ENCODE measurements around the gene ADAMTS15.
"Not testable (repeated sequence)": the region's sequence is repeated elsewhere in the genome, so short reads cannot be mapped to it uniquely, and the experiment has no call there.

ADAMTS15 gene

DNA sequence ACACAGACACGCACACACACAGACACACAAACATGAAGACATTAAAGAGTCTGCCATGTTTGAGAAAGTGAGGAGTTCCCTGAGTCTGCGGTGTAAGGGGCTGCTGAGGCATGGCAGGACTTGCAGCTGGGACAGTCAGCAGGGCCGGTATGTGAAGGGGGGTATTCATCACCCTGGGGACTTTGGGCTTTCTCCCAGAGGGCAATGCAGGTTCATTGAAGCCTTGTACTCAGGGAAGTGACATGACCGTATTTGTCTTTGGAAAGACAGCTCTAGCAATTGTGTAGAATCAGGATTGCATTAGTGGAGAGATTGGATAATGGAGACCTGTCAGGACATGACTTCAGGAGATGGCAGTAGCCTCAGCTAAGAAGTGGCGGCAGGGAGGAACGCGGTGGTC is 10.6 kb upstream of the ADAMTS15 start:
- no peak for DNase-seq

DNA sequence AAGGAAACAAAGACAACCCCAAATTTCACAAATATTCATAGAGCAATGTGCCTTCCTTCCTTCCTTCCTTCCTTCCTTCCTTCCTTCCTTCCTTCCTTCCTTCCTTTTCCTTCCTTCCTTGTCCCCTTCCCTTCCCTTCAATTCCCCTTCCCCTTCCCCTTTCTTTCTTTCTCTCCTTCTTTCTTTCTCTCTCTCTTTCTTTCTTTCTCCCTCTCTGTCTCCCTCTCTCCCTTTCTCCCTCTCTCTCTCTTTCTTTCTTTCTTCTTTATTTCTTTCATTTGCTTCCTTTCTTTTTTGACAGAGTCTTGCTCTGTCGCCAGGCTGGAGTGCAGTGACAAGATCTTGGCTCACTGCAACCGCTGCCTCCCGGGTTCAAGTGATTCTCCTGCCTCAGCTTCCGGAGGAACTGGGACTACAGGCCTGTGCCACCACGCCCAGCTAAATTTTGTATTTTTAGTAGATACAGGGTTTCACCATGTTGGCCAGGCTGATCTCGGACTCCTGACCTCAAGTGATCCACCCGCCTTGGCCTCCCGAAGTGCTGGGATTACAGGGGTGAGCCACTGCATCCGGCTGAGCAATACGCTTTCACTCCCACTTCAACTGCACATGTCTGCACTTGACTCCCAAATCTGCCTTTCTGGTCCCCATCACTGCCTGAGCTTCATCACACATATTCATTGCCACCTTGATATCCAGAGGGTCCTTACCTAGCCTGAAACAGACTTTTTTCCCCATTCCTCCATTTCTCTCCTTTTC is 9.9 kb upstream of the ADAMTS15 start:
- not testable (repeated sequence) for DNase-seq

DNA sequence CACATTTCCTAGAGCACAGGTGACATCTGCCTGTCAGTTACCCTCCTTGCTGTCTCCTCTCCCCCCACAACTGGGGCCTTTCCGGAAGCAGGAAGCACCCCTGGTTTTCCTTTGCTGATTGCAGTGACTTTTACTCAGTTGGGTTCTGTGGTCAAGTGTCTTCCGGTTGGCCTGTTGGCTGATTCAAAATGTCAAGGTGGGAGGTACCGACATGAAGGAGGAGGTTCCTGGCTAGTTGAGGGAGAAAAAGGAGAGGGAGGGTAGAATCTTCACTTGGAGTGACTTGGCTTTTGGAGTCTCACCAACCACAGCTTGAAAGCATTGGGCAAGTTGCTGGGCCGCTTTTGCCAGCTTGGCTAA is 9.3 kb upstream of the ADAMTS15 start:
- no peak for DNase-seq

DNA sequence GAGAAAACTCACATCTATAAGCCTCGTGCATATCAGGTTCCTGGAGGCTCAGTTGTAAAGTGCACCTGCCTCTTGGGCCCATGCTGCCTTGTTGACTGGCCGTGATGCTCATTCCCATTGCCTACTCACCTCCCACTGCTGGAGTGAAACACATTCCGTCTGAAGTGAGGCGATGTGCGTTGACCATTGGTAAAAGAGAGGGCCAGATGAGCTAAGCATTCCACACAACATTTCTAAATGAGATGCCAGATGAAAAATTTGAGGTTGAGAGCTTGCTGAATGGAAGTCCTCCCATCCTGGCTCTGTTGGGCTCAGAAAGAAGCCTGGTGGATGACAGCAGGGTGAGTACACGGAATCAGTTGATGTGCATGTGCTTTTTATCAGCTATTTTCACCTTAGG is 8.6 kb upstream of the ADAMTS15 start:
- DNase-seq = no peak

DNA sequence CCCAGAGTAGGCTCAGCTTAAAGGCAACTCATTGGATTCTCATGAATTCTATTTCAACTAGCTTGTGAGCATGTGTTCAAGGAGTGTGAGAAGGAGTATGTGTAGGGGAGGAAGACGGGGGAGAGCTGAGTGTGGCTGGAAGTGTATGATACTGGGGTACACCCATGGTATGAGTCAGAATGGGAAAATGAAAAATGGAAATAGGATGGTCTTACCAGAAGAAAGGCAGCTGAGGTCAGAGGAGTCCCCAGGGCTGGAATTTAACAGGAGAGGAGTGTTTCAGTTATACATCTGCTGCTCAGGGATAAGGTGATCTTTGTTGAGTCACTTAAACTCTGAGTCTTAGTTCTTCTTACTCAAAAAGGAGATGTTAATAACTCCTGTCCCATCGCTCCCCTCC is 6.7 kb upstream of the ADAMTS15 start:
- DNase-seq = no peak

DNA sequence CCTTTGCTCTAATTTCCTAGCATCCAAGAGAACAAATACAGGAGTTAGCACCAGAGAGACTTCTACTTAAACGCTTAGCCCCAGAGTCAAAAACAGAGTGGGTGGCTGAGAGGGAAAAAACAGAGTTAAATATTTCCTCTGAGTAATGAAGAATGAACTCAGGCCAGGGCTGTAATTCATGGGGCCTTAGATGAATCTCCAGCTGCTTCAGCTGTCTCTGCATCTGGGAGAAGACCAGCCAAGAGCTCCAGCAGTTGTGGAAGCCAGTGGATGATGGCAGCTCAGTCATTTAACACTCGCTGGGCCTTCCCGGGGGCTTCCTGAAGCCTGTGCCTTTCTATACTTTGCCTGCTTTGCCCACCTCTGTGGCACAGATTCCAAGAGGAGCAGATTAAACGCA is 5.7 kb upstream of the ADAMTS15 start:
- DNase-seq = no peak

DNA sequence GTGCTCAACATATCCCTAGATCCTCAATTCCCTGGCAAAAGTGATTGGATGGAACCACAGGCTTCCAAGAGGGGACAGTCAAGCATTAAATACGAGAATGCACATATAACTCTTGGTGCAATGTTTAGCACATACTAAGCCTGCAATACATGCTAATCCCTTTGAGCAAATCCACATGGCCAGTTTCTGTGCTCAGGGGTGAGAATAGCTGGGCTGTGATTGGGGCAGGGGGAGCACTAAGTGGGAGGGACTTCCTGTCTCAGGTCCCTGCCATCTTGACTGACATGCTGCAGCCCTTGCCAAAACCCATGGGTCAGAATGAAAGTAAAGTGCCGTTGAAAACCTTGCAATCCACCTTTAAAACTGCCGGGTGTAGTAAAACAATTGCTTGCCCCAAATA is 2.7 kb upstream of the ADAMTS15 start:
- no peak for DNase-seq

DNA sequence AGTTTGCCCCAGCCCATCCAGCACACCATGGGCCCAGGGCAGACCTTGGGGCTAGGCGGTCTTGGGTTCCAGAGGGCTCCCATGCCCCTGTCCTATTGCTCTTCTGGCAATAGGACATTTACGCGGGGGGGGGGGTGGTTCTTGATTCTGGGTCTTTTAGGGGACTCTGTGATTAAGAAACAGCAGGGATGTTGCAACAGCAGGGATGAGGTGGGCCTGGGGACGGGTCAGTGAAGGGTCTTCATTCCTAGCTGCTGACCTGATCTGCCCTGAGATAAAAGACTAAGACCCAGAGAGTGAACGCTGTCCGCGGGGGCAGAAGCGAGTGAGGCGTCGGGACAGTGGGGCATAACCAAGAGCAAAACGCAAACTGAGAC is 418 bp upstream of the ADAMTS15 start:
- no peak for DNase-seq

DNA sequence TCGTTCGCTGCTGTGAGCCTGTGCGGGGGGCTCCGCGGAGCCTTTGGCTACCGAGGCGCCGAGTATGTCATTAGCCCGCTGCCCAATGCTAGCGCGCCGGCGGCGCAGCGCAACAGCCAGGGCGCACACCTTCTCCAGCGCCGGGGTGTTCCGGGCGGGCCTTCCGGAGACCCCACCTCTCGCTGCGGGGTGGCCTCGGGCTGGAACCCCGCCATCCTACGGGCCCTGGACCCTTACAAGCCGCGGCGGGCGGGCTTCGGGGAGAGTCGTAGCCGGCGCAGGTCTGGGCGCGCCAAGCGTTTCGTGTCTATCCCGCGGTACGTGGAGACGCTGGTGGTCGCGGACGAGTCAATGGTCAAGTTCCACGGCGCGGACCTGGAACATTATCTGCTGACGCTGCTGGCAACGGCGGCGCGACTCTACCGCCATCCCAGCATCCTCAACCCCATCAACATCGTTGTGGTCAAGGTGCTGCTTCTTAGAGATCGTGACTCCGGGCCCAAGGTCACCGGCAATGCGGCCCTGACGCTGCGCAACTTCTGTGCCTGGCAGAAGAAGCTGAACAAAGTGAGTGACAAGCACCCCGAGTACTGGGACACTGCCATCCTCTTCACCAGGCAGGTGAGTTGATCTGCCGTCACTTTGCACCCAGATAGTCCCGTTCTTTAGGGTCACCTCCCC is 1.0 kb downstream of the ADAMTS15 start:
- no peak for DNase-seq

DNA sequence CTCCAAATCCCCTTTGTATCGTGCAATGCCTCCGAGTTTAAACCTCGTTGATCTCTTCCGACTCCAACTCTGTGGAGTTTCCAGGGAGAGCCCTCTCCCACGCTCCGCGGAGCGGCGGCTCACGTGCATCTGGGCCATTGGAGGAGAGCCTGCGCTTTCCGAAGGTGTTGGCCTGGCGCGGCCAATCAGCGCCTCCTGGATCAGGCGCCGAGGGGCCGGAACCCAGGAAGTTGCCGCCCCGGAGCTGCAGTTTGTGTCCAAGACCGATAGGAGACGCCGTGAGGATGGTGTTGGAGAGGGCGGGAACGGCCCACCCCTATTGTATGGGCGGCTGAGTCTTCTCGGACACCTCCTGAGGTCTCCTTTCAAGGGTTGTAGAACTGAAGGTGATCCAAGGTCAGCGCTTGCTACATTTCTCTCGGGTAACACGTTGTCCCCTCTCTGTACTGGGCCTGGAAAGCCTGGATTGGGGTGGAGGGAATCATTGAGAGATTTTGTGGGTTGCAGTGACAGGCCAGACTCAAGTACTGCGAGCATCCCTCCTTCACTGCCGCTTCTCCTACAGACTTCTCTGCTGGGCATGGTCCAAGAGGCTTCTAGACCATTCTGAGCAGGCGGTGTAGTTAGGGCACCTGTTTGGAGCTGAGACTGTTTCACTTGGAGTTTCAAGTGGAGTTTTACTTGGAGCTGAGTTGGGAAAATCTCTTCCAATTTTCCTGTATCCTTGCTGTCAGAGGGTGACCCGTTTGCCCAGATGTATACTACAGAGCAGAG is 1.7 kb downstream of the ADAMTS15 start:
- DNase-seq = no peak

DNA sequence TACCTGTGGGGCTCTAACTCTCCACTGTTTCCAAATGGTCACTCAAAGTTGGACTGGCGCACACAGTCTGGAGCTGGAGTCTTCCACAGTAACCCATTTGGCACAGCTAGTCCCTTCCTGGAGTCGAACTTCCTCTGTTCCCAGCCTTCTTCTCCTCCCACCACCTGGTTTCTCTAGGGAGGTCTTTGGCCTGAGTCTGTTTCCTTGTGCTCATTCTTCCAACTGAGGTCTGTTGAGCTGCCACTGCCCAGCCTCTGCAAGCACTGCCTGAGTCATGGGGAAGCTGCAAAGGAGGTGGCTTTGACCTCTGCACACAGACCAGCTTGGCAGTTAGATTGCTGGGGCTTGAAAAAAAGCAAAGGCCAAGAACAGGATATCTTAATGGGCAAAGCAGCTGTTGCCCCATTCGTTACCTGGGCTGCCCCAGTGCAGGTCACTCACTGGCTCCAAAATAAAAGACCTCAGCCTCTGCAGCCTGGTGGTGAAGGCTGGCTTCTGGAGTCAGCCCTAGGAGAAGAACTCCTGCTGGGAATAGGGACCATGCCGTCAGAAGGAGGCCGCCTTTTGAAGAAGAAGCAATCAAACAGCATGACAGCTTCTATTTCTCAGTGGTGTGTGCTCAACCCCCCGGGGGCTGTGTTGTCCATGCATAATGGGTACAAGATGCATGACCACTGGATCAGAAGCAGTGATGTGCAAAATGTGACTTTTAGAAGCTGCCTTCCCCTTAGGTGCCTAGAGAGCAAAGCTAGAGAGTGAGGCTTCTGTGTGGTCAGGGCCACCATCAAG is 3.0 kb downstream of the ADAMTS15 start:
- no peak for DNase-seq

DNA sequence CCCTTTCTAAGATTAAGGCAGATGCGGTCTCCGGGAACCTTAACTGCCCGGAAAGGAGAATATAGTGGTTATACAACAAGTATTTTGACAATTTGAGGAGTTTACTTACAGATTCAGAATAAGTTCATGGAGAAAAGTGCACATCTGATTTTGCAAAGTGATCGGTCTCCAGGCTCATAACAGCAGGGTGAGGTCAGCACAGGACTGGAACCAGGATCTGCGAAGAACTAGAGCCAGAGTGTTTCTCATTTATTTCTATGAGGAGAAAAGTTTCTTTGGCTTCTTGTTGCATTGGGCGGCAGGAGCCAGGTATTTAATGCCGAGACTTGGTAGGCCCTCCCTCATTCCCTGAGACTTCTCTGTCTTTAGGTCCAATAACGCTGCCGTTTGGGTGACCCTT is 3.7 kb downstream of the ADAMTS15 start:
- DNase-seq = no peak

DNA sequence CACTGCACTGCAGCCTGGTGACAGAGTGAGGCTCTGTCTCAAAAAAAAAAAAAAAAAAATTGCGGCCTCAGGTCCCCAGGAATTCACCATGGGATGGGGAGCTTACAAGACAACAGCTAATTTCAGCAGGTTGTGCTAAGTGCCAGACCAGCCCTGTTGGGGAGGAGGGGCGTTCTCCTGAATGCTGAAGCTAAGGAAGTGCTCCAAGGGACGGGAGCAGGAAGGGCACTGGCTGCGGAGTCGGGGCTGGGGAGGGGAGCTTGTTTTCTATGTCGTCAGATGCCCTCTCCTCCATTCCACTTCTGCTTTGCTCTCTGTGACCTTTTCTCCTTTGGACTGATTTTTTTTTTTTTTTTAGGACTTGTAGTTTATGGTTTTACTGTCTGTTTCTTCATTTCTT is 4.5 kb downstream of the ADAMTS15 start:
- DNase-seq = no peak

DNA sequence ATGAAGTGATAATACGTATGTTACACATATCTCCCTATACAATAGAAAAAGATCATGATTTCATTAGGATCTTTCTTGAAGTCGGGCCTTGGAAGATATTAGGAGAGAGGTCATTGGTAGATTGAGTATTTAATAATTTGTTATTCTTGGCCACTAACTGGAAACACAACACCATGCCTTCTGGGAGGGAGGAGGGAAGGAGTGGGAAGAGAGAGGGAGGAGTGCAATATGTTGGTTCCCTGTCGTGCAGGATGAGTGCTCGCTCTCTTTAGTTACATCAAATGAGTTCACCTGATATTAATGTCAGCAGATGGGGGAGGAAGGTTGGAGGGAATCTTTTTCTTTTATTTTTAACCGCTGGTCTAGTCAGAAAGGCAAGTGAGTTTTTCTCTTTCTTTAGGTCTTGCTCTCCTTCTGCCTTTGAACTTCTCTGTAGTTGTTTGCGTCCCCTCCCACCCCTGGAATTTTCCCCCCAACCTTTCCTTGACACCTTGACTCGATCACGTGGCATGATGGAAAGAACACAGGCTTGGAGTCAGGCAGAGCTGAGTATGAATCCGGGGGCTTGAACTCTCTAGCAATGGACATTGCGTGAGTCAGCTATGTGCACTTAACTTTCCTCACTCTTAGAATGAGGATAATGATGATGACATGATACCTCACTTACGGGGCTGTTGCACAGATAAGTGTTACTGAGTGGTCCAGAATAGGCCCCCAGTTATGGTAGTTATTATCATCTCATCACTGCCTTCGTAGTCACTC is 6.2 kb downstream of the ADAMTS15 start:
- no peak for DNase-seq

DNA sequence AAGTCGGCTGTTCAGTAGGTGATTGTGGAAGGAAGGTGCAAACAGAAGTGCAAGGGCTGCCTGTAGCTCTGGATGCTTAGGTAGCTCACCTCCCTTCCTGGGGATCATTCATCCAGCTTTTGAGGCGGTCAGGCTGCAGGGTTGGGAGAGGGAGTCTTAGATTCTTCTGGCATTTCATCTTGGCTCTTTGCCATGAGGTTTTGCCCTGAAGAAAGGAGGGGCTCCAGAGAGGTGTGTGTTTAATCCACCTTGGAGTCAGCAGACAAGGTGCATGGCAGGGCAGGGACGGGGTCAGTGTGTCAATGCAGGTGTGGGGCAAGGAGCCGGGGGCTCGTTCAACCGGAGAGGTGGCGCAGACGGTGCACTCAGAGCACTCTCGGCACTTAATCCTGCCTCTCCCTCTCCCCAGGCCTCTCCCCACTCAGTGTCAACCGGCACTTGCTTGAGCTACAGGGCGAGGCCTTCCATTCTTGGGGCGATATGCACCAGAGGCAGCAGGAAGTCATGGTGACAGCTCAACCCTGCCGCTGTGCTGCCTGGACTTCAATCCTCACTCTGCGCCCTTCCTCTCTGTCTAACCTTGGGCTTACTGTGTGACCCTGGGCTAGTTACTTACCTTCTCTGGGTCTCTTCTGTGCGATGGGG is 7.2 kb downstream of the ADAMTS15 start:
- DNase-seq = no peak

DNA sequence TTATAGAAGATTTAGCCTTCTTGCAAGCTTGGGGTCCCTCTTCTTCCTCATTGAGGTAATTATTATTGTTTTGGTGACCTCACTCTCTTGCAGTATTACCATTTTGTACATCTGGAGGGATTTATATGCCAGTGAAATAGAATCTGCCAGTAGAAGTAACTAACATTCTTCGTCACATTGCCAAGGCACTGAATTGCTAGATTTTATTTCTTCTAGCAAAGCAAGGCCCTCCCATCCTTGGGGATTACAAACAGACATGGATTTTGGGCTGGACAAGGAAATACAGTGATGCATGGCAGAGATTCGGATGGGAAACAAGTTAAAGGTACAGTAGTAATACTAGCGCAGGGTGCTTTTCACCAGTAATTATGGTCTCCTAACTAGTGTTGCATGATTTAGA is 7.8 kb downstream of the ADAMTS15 start:
- DNase-seq = no peak

DNA sequence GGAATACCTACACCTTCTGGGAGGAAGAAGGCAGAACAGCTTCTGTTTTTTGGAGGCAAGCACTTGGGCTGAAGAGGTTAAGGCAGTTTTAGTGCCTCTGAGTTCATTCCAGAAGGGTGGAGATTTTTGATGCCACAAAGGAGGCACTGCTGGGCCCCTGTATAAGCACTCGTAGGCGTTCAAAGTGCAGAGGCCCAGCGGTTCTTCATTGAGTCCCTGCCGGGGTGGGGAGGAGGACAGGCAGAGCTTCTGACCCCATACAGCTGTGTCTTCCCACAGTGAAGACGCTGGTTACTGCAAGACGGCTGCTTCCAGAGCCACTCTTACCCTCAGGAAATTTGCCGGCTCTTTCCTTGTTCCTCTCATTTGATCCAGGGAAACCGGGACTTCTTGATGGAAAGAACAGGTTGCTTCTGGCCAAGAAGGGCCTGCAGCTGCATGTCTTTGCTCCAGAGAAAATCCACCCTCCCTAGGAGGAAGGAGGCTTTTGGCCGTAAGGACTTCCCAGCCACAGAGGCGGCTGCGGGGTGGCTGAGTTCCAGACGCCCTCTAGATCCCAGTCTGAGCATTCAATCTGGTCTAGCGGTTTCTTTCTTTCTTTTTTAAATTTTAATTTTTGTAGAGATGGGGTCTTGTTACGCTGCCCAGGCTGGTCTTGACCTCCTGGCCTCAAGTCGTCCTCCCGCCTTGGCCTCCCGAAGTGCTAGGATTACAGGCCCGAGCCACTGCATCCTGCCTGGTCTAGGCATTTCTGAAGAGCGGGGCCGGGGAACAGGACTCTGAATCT is 9.4 kb downstream of the ADAMTS15 start:
- DNase-seq = no peak

DNA sequence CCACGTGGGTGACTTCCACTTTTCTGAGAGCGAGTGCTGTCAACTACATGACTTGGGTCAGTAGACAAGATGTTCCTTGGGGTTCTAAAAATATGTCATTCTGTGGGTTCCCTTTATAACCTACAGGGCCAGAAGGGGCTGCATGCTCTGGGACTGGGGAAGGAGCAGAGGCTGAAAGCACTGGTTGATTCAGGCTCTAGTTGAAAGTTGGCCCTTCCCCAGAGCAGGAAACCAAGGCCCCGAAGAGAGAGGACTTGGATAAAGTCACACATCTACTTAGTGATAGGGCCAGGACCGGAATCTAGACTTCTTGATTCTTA is 9.9 kb downstream of the ADAMTS15 start:
- no peak for DNase-seq

DNA sequence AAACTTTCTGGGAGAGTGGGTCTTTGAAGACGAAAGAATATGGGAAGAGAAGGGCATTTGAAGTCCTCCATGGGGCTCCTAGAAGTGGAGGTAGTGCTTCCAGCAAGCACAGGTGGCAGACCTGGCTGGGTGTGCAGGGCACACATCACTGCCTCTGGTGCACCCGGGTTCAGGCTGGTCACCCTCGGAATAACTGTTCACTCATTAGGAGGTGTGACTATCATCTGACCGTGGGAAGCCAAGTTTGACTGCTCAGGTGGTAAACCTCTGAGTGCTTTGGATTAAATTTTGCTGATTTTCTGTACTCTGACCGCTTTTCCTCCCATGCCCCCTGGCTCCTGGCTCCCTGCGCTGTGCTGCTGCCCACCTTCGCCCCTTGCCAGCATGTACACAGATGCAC is 11.1 kb downstream of the ADAMTS15 start:
- DNase-seq = no peak

DNA sequence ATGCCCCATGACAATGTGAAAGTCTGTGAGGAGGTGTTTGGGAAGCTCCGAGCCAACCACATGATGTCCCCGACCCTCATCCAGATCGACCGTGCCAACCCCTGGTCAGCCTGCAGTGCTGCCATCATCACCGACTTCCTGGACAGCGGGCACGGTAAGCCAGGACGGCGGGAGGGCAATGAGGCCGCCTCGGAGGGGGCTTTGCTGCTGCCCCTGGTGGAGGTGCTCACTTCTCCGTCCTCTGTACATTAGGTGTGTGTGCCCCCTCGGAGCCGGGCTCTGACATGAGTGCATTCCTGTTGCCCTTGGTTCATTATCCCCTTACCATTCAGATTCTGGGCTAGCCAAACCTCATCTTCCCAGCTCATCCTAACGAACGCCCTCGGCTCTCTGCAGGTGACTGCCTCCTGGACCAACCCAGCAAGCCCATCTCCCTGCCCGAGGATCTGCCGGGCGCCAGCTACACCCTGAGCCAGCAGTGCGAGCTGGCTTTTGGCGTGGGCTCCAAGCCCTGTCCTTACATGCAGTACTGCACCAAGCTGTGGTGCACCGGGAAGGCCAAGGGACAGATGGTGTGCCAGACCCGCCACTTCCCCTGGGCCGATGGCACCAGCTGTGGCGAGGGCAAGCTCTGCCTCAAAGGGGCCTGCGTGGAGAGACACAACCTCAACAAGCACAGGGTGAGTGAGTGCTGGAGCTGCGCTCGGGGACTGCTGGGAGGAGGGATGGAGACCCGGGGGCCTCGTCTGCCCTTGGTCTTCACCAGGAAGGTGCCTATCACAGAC is 13.8 kb downstream of the ADAMTS15 start:
- no peak for DNase-seq

DNA sequence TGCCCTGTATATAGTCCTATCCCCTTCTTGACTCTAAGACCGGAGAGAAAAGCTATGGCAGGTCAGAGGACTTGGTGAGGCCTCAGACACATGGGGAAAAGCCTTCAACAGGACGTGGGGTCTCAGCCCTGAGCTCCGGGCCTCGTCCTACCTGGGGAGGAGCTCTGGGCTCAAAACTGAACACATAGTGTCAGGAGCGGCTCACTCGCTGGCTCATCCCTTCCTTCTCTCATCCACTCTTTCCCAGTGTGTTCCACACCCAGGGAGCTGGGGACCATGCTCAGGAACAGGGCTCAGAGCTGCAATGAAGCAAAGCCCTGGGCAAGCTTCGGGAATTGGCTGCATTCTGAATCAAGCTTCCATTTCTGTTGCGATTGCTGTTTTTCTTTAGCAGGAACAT is 14.5 kb downstream of the ADAMTS15 start:
- no peak for DNase-seq

Data from inflammatory macrophage treated with lipopolysaccharide for 4 hours (primary cell).